NCI-H187 (cell line): ENCODE results near the gene LDB2.

Experiments used
- DNase-seq, 2 experiments: peaks; one replicate each; lab custom pipeline; 2025; lab: John Stamatoyannopoulos, UW

LDB2 gene

DNA sequence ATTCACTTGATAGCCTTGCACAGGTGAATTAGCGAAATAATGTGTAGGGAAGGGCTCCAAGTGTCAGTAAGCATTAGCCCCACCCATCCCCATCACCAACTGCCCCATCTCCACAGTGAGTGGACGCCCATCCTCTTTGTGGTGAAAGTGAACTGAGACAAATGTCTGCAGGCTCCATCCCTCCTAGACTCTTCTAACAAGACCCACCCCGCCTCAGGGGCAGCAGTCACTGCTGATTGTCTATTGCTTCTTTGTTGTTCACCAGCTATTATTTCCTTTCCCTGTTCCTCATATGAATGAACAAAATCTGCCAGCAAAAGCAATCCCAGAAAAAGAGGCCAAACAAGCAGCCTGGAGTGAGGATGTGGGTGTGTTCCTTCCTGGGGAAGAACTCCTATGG lies 96.4 kb downstream of the LDB2 start:
- DNase-seq = no peak

DNA sequence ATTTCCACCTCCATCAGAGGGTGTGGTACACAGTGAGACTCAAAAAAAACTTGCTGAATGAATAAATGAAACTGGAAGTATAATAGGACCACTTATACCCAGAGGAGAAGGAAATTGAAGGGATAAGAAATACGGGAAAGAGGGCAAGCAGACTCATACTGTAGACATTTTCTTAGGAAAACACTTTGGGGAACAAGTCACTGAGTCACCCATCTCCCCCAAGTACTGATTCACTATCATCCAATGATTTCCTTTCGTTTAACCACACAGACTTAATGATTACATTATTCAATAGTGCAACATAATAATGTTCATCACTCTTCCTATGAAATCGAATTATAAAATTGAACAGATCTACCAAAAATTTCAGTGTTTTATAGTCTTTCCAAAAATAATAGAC lies 97.1 kb downstream of the LDB2 start:
- DNase-seq = no peak

DNA sequence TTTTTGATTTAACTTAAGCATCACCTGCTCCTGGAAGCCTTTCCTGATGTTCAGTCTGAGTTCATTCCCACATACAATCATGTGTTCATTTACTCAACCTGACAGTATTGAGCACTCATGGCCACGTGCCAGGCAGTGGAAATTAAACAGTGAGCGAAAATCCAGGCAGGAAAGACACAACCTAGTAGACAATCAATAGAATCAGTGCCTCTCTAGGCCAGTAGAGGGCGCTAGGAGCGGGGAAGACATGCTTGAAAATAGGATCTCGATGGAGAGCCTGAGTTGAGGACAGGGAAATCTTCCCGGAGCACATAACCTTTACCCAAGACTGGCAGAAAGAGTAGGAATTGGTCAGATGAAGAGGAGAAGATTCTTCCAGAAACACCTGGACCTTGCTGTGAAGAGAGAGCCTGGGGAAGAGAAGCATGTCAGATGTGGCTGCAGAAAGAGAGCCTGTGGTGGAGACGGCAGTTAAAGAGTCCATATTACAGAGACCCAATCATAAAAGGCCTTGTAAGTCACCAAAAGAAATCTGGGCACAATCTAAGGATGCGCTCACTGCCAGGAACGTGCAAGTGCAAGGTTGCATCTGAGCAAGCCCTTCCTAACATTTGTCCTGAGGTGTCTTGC lies 103.5 kb downstream of the LDB2 start:
- no peak for DNase-seq

GRCh38 chr4:16791460-16791859 lies 107.0 kb downstream of the LDB2 start:
- DNase-seq = no peak

- no peak for DNase-seq
These were observed 107.9 kb downstream of the LDB2 start for GRCh38 chr4:16790508-16790907.

- no peak for DNase-seq
These were observed 109.6 kb downstream of the LDB2 start for GRCh38 chr4:16788868-16789267.

DNA sequence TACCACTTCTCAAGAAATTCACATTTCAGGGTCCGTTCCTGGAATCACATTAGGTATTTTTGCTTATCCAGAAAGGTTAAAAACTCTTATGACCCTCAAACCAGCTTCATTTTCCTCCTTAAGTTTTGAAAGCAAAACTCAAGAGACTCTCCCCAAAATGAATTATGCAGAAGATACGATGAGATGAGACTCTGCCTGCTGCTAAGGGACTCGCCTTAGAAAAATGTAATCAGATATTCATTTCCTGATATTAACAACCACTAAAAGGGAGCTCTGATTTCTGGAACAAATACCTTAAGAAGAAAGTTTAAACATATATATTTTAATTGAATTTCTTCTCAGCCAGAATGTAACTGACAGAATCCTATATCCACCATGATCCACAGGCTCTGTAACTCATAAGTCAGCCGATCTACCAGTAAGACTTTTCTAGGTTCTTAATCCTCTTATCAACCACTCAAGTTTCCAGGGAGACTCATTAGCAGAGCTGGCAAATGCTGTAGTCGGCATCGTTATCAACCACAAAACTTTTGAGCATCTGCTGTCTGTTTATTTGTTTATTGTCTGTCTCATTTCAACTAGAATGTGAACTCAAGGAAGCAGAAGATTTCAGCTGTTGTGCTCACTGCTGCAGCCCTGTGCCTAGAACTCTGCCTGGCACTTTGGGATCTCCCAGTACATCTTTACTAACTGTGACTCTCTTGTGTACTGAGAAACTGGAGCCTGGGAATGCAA lies 112.5 kb downstream of the LDB2 start:
- no peak for DNase-seq

DNA sequence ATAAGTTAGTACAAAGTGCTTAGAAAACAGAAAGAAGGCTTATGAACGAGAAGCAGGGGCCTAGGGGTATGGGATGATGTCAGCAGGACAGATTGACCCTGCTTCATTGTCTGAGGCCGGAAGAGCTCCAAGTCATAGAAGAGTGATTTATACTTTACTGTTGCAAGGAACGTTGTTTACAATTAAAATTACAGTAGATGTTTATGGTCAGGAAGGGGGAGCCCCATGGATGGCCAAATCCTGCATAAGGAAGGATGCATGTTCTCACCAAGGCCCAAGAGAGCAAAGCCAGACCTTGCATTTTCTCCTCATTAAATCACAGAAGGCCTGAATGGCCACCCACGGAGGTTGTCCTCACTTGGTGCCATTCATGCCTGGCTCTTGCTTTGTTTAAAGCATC lies 115.3 kb downstream of the LDB2 start:
- DNase-seq = no peak

- DNase-seq = no peak
These were observed 119.3 kb downstream of the LDB2 start for GRCh38 chr4:16779028-16779675.

GRCh38 chr4:16777726-16778125 lies 120.7 kb downstream of the LDB2 start:
- no peak for DNase-seq

DNA sequence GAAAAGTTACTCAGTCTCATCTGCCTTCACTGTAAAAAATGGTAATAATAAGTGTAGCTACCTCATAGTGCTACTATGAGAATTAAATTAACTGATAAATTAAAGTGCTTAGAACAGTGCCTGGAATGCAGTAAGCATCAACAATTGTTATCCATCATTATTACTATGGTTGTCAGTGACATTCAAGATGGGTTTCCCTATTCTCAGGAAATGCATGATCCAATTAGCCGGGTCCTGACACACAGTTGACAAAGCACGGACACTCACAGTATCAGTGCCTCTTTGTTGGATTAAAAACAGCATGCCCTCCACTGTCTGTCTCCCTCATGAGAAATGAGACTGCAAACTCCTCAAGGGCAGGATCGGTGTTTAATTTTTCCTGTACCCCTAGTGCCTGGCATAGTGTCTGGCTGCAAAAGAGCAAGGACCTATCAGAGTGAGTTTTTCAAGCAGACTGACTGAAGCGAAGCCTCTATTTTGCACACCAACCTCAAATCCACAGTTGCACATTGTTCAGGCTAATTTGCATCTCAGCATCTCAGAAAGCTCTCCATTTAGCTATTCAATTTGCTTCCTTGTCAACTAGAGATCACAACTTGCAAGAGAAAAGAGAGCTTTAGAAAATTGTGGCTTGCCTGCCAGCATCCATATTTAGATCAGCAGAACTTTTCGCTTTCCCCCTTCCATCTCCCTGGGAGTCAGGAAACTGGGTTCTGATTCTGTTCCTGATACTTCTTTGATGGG lies 122.9 kb downstream of the LDB2 start:
- no peak for DNase-seq

- no peak for DNase-seq
These were observed 126.0 kb downstream of the LDB2 start for GRCh38 chr4:16772366-16772850.

DNA sequence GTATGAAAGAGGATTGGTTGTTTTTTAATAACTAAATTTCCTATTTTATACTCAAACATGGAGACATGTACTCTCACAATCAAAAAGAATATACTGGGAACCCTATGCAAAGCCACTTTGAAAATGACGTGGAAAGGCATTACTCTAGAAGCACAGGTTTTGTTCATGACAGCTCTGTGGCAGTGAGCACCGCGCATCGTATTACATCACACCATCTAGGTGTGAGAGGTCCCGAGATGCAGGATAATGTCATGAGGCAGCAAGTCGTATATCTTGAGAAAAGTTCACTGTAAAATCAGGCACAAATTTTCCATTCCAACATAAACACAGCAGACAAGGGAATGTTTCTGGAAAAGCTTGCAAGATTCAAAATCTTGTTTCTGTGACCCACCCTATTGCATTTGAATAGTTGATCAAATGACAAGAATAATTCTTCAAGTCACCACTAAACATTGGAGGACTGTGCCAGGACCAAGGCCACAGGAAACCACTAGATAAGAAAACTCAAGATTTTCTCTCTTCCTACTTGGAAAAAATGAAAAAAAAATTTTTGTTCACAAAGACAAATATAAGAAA lies 127.6 kb downstream of the LDB2 start:
- no peak for DNase-seq

GRCh38 chr4:16767861-16768260 lies 130.6 kb downstream of the LDB2 start:
- DNase-seq = no peak

DNA sequence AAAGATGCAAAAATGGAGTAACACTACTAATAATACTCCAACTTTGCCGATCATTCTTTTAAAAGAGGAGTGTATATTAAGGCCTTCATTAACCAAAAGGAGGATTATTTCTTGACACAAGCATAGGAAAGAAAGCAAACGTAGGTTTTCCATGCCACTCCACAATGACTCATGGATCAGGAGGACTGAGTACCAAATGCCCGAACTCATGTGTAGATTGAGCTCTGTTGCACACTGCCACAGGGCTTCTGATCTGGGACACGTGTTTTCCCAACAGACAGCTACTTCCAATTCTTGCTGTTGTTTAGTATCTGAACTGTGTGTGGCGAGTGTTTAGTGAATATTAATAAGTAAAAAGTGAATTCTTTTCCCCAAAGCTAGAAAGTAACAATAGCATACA lies 131.2 kb downstream of the LDB2 start:
- DNase-seq = no peak

GRCh38 chr4:16765546-16765945 lies 132.9 kb downstream of the LDB2 start:
- DNase-seq = no peak

DNA sequence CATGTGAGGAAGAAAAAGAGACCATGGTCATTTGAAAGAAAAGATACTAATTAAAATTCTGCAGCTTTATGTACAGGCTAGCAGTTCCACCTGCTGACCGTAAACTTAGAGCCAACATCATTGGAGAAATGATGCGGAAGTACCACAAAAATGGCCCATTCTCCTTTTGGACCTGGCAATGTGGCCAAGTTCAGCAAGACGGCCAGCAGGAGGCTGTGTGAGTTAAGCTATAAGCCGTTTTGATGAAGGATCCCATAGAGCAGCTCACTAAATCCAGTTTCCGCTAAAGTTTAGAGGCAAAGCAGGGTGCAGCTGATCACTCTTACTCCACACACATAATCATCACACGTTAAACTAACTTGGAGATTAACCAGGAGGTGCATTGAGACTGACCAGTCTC lies 133.8 kb downstream of the LDB2 start:
- no peak for DNase-seq

DNA sequence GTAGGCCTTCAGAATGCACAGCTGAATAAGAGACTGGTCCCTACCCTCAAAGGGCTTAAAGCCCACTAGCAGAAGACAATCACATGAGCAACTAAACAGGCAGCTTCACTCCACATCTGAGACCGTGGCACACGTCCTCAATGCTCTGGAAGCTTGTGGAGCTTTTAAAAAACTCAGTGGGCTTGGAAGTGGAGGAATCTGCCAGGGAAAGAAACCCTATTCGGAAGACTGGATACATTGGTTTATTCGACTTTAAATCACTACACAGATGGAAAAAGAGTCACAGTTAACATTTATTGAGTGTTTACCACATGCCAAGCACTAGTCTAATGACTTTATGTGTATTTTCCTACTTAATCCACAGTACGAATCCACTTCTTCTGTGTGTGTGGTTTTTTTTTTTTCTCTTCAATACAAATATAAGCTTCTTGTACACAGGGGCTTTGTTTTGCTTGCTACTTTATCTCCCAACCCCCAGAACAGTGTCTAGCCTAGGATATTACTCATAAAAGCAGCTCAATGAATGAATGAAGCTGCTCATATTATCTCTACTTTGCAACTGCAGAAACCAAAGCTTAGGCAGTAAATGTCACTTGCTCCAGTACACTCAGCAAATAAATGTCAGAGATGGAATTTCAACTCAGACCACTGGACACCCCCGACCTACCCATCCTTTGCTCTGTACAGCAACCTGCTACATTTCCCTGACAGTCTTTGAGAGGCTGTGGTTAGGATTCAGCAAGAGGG lies 137.7 kb downstream of the LDB2 start:
- DNase-seq = no peak

- no peak for DNase-seq
These were observed 138.4 kb downstream of the LDB2 start for GRCh38 chr4:16759931-16760582.

DNA sequence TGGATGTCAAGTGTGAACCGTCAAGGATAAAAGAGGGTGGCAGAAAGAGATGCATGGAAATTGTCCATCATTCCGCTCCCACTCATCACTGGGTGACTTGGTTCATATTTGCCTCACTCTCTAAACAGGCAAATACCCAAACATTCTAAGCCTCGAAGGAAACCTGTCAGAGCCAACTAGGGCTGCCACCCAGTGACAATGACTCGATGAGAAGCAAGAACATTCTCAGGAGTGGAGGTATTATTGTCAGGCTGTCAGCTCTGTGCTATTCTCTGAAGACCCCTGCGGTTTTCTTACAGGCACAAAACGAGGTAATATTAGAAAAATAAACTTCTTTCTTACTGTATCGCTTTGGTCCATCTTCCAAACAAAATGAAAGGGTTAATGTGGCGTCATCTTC lies 139.6 kb downstream of the LDB2 start:
- DNase-seq = no peak

DNA sequence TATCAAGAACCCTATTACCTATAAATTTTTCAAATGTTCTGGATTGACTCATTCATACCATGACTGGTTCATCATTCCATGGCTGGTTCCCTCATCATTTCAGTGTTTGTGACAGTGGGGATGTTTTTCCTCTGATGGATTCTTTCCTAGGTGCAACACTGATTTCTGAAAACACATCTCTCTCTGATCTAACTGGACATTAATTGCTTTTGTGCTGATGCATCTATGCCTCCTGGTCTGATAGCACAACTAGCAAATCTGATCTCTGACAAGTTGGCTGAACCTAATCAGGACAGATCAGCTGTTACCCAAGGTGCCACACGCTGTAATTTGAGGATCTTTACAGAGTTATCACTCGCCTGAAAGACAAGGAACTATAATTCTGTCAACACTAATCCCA lies 140.2 kb downstream of the LDB2 start:
- no peak for DNase-seq
